ENCODE measurements around the gene KIAA1191. TPM values are rescaled to one million over a fixed set of nuclear protein-coding genes. Genes with fewer than 3 reads are reported as not detected.

The KIAA1191 gene
- total RNA-seq, 1 experiment from 2014 or later = 99.0 TPM

DNA sequence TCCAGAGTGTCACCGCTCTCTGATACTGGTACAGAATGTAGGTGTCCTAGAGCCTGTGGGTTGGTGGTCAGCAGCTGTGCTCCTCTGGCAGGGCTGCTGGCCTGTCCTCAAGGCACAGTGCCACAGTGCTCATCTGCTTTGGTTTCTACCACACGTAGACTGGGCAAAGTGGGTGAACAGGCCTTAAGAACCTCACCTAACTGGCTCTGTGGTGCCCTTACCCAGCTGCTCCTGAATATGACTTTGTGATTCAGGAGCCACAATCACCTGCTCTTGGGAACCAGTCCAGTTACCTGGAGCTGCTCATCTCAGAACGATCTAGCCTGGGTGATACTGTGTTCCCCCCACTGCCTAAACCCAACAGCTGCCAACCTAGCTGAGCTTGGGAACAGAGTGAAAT, 20.4 kb upstream of the KIAA1191 start:
- Histone ChIP-seq H3K27me3 (ENCODE audit: insufficient read depth, low read length) (no peaks in the 10 kb centered on the region), H3K9me3 (ENCODE audit: control insufficient read depth in 1 of 2, insufficient read depth in 1 of 2, low read depth in 1 of 2, low read length in 2 of 2) (no peaks in the 10 kb centered on the region), H3K4me2 (ENCODE audit: low read length) (no peak overlapping the region), H3K4me3 (replicated peaks in 1 of 2; ENCODE audit: low read depth in 1 of 2, low read length in 2 of 2) (no peak overlapping the region), H3K9ac (ENCODE audit: low read length) (no peak overlapping the region), H3K27ac (ENCODE audit: low read depth, low read length) (no peak overlapping the region), H2AFZ (ENCODE audit: low read depth, low read length, poor library complexity, severe bottlenecking) (no peak overlapping the region), H3K79me2 (ENCODE audit: insufficient read depth, low read length) (peaks cover 31% of the 10 kb centered on the region), H4K20me1 (ENCODE audit: insufficient read depth) (peaks cover 13% of the 10 kb centered on the region; the same call in 1 of the 2 replicates), H3K4me1 (ENCODE audit: control insufficient read depth in 1 of 2, insufficient read depth in 2 of 2, low read length in 2 of 2) (peaks cover 5 to 7% of the 10 kb centered on the region in 2 experiments; a peak in 3 of 4 replicates), H3K9me2 (ENCODE audit: insufficient read depth) (no peaks in the 10 kb centered on the region), H3K36me3 (ENCODE audit: control insufficient read depth in 1 of 2, insufficient read depth in 2 of 2, low read length in 2 of 2) (peaks cover 35 to 62% of the 10 kb centered on the region in 2 experiments; a peak in 3 of 4 replicates)
- intact Hi-C loops (cut with micrococcal nuclease) = no loop called here
- CTCF ChIA-PET = interaction anchor here (0.6 kb wide), 1 partner anchor 12 kb away, joined by 3 read pairs; no protein-coding TSS in a partner anchor
- TF ChIP-seq TCF7L2 (IDR thresholded peaks at IDR 0.05; ENCODE audit: borderline replicate concordance, extremely low read depth, insufficient read depth, insufficient read length) = no peak
- no peak for TF ChIP-seq JUND (IDR thresholded peaks at IDR 0.05)
- TF ChIP-seq CEBPB (IDR thresholded peaks at IDR 0.05; ENCODE audit: low read depth) = no peak
- TF ChIP-seq ZBTB33 (IDR thresholded peaks at IDR 0.05; ENCODE audit: extremely low read depth, insufficient replicate concordance, low read length) = no peak
- no peak for TF ChIP-seq POLR2AphosphoS5 (IDR thresholded peaks at IDR 0.05; ENCODE audit: low read depth, low read length)
- no peak for TF ChIP-seq CBX3 (IDR thresholded peaks at IDR 0.05; ENCODE audit: low read depth)
- no peak for TF ChIP-seq CTCF (IDR thresholded peaks at IDR 0.05 in 2 of 3, conservative IDR thresholded peaks at IDR 0.05 in 1 of 3; ENCODE audit: borderline replicate concordance in 1 of 3, insufficient read depth in 1 of 3, low read depth in 2 of 3, low read length in 2 of 3)
- TF ChIP-seq EGR1 (IDR thresholded peaks at IDR 0.05; ENCODE audit: low read depth) = no peak
- TF ChIP-seq EZH2 (IDR thresholded peaks at IDR 0.05) = no peak
- TF ChIP-seq ZNF274 (IDR thresholded peaks at IDR 0.05; ENCODE audit: low read depth, low read length) = no peak
- TF ChIP-seq SRF (IDR thresholded peaks at IDR 0.05; ENCODE audit: low read depth) = no peak
- no peak for TF ChIP-seq YY1 (IDR thresholded peaks at IDR 0.05; ENCODE audit: extremely low read depth, insufficient replicate concordance, low read depth, low read length)
- no peak for TF ChIP-seq FOSL1 (IDR thresholded peaks at IDR 0.05; ENCODE audit: low read depth)
- no peak for TF ChIP-seq ZFX (IDR thresholded peaks at IDR 0.05)
- TF ChIP-seq, protein P1, sequence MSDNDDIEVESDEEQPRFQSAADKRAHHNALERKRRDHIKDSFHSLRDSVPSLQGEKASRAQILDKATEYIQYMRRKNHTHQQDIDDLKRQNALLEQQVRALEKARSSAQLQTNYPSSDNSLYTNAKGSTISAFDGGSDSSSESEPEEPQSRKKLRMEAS (IDR thresholded peaks at IDR 0.05) = no peak
- TF ChIP-seq SIN3A (IDR thresholded peaks at IDR 0.05; ENCODE audit: low read depth) = no peak
- TF ChIP-seq SP1 (IDR thresholded peaks at IDR 0.05; ENCODE audit: low read depth) = no peak
- no peak for TF ChIP-seq POLR2A (IDR thresholded peaks at IDR 0.05; ENCODE audit: borderline replicate concordance, extremely low read depth, insufficient read depth, insufficient read length)
- no peak for TF ChIP-seq RAD21 (IDR thresholded peaks at IDR 0.05; ENCODE audit: low read depth)
- DNase-seq (ENCODE audit: low read depth, low spot score) (no peak), ATAC-seq (no peak)
- BruUV-seq (replicated peaks) = no TSS peak
- POLR2A ChIA-PET = no interaction called here
- RAD21 ChIA-PET (ENCODE audit: low non-redundant PET in 1 of 2, low total read pairs in 2 of 2, uncharacterized antibody in 2 of 2, unreplicated experiment in 2 of 2) = no interaction called here
